Measurements from ENCODE around the gene LRRC8B.

DNA sequence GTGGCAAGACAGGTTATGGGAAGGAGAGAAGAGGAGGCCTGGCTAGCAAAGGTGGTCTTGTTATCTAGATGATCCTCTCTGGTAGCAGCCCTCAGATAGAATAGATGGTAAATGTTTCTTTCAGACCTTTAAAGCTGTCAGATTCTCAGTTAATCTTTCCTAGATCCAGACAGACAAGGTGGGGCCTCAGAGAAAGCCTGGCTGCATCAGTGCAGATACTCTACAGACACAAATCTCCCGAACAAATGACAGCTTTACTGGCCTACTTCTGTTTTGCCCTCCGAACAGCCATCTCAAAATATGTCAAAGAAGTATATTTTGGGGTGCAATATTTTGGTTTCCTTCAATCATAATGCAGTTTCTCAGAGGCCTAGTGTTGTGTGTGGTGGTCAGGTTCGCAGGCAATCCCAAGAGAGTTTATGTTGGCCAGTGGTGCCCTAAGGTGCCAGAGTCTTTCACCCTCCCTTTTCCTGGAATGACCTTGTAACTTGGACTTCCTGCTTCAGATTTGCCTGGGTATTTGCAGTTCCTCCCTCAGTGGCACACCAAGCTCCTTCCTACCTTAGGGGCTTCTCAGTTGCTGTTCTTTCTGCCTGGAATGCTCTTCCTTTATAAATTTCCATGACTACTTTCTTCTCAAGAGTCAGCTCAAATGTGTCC is 7.0 kb downstream of the LRRC8B start:
- TF ChIP-seq, protein P1, sequence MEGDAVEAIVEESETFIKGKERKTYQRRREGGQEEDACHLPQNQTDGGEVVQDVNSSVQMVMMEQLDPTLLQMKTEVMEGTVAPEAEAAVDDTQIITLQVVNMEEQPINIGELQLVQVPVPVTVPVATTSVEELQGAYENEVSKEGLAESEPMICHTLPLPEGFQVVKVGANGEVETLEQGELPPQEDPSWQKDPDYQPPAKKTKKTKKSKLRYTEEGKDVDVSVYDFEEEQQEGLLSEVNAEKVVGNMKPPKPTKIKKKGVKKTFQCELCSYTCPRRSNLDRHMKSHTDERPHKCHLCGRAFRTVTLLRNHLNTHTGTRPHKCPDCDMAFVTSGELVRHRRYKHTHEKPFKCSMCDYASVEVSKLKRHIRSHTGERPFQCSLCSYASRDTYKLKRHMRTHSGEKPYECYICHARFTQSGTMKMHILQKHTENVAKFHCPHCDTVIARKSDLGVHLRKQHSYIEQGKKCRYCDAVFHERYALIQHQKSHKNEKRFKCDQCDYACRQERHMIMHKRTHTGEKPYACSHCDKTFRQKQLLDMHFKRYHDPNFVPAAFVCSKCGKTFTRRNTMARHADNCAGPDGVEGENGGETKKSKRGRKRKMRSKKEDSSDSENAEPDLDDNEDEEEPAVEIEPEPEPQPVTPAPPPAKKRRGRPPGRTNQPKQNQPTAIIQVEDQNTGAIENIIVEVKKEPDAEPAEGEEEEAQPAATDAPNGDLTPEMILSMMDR (IDR thresholded peaks at IDR 0.05): no peak
- no peak for TF ChIP-seq POLR2A (IDR thresholded peaks at IDR 0.05)
- TF ChIP-seq POLR2AphosphoS5 (IDR thresholded peaks at IDR 0.05): no peak

Data from breast epithelium (tissue), 3 donors.